NCI-H82 treated with DMSO at 0.1 percent for 48 hours (cell line): ENCODE measurements around the gene GRAP2.
A peak's percentile ranks its signal among the peaks of the same experiment; 100 is the strongest.
"Not testable (repeated sequence)": the region's sequence is repeated elsewhere in the genome, so short reads cannot be mapped to it uniquely, and the experiment has no call there.

Experiments
- DNase-seq: peaks from one replicate; lab custom pipeline; 2025; ENCODE audit not compliant: unreplicated experiment; lab: John Stamatoyannopoulos, UW

GRAP2 gene

DNA sequence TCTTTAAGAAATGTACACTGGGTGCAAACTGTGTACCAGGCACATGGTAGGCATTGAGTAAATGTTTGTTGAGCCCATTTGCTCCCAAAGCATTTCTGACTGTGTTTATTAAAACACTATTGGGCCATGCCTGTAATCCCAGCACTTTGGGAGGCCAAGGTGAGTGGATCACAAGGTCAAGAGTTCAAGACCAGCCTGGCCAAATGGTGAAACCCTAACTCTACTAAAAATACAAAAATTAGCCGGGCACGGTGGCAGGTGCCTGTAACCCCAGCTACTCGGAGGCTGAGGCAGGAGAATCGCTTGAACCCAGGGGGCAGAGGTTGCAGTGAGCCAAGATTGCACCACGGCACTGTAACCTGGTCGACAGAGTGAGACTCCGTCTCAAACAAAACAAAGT lies 92.0 kb downstream of the GRAP2 start:
- not testable (repeated sequence) for DNase-seq

GRCh38 chr22:39994041-39994565 lies 93.2 kb downstream of the GRAP2 start:
- DNase-seq = no peak

GRCh38 chr22:39994566-39995392 lies 93.9 kb downstream of the GRAP2 start, which contains the start of gene FAM83F:
Gene FAM83F (plus strand): TSS chr22:39994954. CDS start chr22:39995043, 89 bp downstream.
- DNase-seq = no peak

DNA sequence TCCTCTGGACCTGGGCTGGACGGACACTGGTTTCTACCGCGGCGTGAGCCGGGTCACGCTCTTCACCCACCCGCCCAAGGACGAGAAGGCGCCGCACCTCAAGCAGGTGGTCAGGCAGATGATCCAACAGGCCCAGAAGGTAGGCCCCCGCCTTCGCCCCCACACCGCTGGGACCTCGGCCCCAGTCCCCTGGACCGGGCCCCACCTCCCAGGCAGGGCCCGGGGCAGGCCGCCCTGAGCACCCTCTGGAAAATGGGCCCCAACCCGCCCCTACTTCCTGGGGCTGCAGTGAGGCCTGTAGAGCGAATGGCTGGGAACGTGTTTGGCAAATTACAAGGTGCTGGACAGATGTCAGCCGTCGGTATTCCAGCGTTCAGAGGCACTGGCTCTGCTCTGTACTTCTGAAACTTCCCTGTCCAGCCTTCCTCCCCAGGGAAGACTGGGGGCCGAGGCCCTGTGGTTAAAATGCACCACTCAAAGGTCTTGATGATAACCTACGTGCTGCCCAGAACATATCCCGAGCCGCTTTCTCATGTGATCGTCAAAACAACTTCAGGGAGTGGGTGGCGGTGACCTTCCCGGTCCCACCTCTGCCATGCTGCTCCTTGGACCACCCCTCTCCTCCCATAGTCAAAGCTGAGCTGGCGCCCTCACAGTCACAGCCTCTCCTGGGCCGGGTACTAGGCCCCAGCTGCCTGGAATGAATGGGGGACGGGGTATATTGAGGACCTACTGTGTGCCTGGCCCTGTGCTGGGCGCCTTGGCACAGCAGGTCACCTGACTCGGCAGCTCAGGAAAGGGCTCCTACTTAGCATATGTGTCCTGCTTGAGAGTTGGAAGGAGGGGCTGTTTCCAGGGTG lies 94.7 kb downstream of the GRAP2 start:
- no peak for DNase-seq

GRCh38 chr22:39996732-39997131 lies 95.8 kb downstream of the GRAP2 start:
- no peak for DNase-seq

DNA sequence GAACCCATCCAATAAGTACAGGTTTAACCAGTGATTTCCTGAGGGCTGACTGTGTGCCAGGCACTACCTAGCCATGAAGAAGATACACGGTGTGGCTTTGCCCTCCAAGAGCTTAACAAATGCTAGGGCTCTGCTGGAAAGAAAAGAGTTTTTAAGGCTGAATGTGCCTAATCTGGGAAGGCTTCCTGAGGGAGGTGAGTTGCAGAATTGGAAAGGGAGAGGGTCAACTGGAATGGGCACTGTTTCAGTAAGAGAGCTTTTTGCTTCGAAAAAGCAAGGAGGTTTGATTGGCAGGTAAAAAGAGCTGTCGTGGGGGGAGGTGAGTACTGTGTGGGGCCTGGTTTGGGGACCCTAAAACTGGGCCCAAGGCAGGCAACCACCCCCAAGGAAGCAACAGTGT lies 96.5 kb downstream of the GRAP2 start:
- no peak for DNase-seq

GRCh38 chr22:39997939-39998726 lies 97.2 kb downstream of the GRAP2 start:
- peak; percentile 60 for DNase-seq

DNA sequence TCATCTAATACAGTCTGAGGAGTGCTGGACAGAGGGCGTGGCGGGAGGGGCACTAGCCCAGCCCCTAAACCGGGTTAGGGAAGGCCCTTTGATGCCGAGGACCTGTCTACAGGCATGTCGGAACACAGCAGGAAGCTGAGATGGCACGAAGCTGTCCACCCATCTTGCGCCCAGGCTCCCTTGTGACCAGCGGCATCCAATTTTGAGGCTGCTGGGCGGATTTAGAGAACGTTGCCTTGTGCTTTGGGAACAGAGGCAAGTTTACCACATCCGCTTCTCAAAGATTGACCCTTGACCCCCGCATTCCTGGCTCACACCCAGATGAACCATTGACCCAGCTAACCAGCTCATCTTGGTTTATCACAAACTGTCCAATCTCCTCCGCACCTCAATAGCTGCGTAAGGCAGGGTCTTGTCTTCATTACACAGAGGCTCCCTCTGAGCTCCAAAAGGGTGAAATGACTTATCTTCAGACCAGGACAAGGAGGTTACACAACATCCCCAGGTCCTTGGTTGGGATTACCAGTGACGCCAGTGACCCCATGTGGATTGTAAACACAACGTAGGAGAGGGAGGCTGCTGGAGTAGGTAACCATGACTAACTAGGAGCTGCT lies 98.4 kb downstream of the GRAP2 start:
- DNase-seq = no peak

DNA sequence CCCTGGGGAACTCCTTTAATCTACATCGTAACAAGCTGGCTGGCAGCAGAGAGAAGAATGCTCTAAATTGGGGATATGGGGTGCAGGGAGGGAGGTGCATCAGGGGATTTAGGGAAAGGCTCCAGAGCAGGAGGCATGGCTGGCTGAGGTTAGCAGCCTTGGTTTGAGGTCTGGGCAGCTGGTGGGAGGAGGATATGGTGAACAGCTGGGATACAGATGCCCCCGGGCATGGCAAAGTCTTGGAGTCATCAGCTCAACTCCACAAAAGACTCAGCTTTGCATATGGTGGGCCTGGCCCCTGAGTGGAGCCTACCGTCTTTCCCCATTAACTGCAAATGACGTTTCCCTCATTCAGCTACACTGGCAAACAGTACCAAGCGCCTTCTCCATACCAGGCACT lies 99.3 kb downstream of the GRAP2 start:
- DNase-seq = no peak

GRCh38 chr22:40001106-40001505 lies 100.2 kb downstream of the GRAP2 start:
- no peak for DNase-seq

GRCh38 chr22:40001800-40002577 lies 101.1 kb downstream of the GRAP2 start:
- DNase-seq = no peak

GRCh38 chr22:40002935-40003715 lies 102.2 kb downstream of the GRAP2 start:
- no peak for DNase-seq

DNA sequence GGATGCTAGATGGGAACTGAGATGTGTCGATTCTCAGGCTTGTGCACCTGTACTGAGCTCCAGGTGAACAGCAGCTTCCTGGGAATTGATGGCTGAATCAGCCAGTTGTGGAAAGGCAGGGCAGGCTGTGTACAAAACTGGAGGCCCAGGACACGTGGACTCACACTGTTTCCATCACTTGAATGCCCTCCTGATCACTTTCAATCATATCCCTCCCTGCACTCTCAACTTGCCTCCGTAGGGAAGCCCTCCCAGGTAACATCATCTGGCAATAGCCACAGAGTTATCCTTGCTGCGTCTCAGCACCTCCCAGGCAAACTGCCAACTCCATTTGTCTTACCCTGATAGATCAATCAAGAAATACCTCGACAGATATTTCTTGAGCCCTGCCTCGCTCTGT lies 104.0 kb downstream of the GRAP2 start:
- DNase-seq = no peak

DNA sequence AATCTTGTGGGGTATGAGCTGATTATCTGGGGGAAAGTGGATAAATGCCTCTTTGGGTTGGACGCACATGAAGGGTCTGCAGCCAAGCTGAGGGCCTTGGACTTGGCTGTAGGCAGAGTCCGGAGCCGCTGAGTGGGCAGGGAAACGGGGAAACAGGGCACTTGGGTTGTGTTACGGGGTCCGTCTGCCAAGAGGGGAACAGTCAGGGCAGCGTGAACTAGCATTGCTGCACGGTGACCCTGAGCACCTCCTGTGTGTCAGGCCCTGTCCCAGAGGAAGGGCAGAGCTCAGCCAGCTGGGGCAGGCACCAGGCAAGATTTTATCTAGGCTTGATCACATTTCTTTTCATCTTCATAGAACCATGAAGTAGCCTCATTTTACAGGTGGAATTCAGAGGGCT lies 105.8 kb downstream of the GRAP2 start:
- no peak for DNase-seq

DNA sequence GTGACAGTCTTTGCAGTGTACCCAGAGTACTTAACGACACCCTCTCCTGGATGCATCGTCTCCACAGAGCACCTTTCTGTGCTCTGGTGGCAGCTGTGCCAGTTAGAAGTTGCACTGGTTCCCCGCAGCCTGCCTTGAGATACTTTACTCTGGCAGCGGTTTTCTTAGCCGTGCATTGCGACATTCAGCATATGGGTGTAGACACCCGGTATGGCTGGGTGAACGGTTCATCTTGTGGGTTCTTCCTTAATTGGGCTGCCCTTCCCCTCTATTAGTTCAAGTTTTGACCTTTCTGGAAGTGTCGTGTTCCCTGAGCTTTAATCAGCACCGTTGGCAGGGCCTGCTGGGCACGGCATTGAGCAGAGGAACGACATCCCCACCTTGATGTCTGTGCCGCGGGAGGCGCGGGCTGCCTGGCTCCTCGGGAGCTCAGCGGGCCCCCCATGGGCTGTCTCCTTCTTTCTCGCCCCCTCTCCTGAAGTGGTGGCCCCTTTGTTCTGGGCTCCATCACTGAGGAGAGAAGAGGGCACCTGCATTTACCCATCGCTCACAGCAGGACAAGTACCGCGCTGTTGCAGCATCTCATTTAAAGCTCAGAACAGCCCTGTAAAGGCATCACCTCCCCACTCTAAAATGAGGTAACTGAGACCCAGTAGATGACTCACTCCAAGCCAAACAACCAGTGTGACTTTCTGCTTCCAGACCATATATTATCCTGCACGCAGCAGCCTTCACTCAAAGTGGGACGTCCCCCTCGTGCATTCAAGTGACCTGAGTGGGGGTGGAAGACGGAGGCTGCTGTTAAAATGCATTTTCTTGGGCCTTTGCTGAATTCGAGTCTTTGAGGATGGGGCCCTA lies 107.2 kb downstream of the GRAP2 start:
- DNase-seq = no peak

DNA sequence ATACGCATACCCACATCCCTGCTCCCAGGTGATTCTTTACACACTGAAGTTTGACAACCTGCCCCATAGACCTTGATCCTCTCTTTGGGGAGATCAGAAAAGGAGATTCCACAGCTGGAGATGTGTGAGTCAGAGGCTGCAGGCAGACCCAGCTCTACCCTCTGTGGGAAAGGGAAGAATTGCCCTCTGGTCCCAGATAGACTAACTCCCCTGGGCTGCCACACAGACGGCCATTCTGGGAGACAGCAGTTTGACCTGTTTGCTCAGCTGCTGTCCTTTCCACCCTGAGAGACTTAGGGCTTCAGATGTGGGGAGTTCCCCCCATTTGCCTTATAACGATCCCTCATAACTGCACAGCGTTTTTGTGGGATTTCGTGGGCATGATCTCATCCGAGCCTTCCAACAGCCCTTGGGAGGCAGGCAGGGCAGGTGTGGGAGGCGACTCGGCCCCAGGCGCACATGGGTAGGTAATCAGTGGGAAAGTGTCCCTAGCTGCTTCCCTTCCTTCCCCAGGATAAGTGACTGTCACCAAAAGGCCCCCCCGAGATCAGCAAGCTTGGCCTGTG lies 107.9 kb downstream of the GRAP2 start:
- DNase-seq = no peak

- peak; percentile 73 for DNase-seq
Measured at GRCh38 chr22:40009292-40009774, 108.4 kb downstream of the GRAP2 start.
